ENCODE measurements around the gene KCNE4.

Gene KCNE4, protein sequence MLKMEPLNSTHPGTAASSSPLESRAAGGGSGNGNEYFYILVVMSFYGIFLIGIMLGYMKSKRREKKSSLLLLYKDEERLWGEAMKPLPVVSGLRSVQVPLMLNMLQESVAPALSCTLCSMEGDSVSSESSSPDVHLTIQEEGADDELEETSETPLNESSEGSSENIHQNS

DNA sequence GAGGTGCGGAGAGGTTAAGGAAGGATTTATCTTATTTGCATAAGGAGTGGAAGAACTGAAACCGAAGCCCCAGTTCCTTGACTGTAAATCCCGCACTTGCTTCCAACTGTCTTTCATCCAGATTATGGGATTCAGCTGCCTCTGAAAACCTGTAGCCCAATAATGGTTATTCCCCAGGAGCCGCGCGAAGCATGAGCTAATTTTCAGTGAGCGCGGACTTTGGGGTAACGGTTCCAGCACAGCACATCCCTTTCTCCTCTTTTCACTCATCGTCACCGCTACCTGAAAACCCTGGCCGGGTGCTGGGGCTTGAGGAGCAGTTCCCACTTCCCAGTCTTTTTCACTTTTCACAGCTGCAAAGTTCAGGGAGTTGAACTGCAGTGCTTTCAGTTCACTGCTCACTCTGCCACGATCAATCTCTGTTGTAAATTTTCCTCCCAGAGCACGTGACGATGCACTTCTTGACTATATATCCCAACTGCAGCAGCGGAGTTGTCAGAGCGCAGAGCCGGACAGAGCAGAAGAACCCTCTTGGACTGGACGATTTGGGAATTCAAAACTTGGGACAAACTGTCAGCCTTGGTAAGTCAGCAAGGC lies at the start of gene KCNE4:
Gene KCNE4 (plus strand): TSS at position 498 of the 597 bp plus-strand sequence. CDS start 641 bp downstream, outside the sequence.
- DNase-seq (ENCODE audit: low spot score): peak; percentile 40

DNA sequence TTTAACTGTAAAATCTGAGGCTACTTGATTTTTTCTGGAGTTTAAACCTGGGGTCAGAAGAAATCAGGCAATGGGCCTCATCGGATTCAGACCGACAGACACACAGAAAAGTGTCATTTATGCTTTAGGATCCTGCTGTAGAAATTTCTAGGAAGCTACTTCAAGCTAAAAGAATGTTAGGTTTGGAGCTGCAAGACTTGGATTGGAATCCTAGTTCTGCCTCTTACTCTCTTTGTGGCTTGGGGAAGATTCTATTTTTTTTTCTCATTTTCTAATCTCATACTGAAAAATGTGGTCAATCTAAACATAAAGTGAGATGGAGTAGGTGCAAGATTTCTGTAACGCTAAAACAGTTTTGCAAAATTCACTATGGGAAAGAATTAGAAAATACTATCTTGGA lies 48.8 kb upstream of the KCNE4 start:
- DNase-seq (ENCODE audit: low spot score): no peak

DNA sequence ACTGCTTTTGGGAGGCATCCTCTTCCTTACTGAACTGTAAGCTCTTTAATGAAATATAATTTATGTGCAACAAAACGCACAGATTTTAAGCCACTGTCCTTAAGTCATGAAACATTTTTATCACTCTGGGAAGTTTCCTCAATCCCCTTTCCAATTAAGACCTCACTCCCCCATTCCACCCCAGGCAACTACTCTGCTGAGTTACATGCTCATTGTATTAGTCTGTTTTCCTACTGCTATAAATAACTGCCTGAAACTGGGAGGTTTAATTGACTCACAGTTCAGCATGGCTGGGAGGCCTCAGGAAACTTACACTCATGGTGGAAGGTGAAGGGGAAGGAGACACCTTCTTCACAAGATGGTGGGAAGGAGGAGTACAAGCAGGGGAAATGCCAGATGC lies 46.5 kb upstream of the KCNE4 start:
- DNase-seq (ENCODE audit: low spot score): no peak

DNA sequence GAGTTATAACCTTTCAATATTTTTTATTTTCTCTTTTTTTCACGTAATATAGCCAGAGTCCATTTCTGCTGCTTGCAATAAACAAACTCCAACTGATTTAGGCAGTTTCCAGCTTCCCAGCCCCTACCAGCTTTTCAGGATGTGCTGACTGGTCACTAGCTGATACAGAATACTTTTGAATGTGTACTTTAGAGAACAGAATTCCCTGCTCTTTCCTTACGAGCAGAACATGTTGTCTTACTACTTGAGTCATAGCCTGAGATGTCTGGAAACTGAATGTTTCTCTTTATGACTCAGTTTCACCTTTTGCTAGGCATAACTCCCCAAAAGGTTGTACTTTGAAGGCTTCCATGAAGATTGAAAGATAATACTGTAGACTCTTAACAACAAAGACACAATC lies 44.5 kb upstream of the KCNE4 start:
- DNase-seq (ENCODE audit: low spot score): no peak

DNA sequence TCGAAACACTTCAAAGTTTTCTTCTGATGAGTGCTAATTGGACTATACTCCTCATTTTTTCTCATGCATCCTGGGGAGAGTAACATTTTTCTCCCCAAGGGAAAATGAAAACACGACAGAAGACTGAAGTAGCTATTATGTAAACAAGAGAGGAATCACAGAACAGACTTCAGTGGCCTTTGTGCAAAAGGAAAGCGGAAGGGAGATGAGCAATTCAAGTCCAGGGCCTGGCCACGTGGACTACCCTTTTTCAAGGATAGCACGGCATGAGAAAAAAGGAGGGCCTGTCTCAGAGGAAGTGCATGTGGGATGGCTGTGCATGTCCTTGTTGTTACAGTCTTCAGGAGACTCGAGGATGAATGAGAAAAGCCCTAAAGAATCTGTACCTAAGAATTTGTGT lies 43.8 kb upstream of the KCNE4 start:
- DNase-seq (ENCODE audit: low spot score): peak; percentile 74

DNA sequence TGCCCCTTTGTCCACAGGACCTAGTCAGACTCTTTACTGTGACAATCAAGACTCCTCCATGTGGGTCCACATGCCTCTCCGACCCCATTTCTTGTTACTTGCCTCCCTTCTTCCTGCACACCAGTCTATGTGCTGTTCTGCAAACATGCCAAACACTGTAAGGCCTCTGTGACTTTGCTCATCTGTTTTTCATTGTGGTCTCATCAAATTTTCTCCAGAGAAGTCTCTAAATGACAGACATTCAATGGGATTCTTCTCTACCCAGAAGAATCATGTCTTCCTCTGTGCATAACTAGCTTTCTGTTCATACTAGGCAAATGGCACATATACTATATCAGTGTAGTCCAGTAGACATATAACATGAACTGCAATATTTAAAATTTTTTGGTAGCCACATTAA lies 43.0 kb upstream of the KCNE4 start:
- DNase-seq (ENCODE audit: low spot score): no peak

DNA sequence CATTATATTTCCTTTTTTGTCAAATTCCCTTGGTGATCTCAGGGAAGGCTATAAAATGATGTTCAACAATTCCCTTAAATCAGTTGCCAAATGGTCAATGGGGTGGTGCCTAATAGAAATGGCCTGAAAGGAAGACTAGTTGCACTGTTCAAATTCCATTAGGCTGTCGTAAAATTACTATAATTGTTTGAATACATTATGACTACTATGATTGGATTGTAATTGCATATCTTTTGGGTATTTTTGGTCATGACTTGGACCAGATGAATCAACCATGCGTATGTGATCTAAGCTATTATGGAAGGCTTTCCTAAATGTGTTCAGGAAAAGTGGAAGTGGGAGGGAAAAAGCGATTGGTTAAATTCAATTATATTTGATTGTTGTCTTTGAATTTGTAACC lies 41.3 kb upstream of the KCNE4 start:
- no peak for DNase-seq (ENCODE audit: low spot score)

DNA sequence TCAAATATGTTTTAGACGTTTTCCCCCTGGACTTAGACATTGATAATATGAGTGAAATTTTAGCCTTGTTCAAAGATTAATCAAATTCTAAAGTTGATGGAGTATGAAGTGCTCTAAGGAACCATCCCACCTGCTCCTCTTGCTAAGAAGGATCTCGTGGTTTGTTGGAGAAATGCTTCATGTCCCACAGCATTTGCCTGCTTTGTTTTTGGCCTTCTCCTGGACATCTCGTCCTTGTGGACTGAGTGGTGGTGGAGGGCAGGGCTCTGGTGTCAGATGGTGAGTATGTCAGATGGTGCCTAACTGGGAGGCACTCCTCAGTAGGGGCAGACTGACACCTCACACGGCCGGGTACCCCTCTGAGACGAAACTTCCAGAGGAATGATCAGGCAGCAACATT lies 39.7 kb upstream of the KCNE4 start:
- no peak for DNase-seq (ENCODE audit: low spot score)

DNA sequence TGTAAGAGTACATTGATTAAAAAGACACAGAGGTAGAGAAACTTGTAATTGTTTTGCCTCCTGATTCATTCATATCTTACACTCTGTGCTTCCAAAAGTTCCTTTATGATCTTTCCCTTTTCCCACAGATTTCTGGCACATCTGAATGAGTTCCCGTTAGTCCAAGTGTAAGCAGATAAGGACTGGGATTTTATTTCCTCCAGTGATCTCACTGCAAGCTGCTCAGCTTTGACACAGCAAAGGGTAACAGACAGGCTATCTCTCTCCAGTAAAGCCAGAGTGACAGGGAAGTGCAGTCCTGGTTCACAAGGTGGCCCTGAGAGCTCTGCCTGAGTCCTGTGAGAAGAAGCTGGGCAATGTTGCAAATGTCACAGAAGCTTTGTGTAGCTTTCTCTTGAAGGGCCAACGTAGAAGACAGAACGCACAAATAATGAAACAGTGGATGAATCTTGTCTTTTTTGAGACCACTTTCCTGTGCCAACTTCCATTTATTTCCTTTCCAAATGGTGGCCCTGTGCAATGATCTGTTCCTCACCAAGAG lies 32.5 kb upstream of the KCNE4 start:
- DNase-seq (ENCODE audit: low spot score): no peak

DNA sequence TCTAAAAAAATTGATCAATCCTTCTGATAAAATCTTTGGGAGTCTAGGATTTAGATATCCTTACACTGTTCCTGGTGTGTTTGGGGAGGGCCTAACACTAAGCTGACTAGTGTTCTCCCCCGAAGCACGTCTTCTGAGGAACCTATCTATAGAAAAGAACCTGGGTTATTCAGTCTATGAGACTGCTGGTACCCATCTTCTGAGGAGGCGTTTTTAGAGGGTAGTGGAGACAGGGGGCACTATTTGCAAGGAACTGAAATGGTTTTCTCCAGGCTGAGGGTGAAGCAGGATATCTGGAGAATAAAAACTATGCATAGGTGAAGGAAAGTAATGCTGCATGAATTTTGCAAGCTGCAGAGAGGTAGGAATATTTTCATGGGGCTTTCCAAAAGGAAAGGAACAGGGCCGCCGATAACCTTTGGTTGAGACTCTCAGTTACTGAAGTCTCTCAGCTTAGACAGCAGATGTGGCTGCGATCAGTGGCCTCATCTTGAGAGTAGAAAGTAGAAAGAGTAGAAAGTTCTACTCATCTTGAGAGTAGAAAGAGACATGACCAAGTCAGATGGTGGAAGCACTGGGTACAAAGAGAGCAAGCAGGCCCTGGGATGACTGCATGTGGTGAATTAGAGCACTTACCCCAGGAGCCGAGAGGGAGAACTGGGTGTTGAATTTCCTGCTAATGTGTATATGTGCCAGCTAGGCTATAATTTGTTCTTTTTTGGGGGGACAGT lies 31.8 kb upstream of the KCNE4 start:
- no peak for DNase-seq (ENCODE audit: low spot score)

DNA sequence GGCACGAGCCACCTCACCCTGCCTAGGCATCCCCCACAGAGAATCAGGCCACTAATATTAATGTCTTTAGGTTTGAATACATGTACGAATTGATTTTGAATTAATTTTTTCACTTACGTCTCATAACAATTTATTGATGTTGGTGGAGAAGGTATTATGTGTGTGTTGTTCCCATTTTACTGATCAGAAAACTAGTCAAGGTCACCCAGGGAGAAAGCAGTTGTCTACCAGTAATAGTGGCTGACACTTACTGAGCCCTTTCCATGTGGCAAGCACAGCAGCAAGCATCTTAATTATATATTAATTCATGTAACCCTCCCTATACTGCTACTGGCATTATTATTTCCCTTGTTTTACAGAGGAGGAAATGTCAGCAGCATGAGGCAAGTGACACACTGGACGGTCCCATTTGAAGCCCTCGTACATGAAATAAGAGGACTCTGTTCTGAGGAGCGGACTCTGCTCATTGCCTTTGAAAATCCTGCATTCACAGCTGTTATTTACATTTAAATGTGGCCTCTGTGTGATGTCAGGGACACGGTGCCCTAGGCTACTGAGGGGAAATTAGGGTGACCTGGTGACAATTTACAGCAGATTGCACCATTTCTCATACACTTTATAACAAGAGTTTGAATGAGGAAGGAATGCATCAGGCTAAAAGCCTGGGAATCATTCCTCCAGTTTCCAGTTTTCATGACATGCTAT lies 30.9 kb upstream of the KCNE4 start:
- no peak for DNase-seq (ENCODE audit: low spot score)

DNA sequence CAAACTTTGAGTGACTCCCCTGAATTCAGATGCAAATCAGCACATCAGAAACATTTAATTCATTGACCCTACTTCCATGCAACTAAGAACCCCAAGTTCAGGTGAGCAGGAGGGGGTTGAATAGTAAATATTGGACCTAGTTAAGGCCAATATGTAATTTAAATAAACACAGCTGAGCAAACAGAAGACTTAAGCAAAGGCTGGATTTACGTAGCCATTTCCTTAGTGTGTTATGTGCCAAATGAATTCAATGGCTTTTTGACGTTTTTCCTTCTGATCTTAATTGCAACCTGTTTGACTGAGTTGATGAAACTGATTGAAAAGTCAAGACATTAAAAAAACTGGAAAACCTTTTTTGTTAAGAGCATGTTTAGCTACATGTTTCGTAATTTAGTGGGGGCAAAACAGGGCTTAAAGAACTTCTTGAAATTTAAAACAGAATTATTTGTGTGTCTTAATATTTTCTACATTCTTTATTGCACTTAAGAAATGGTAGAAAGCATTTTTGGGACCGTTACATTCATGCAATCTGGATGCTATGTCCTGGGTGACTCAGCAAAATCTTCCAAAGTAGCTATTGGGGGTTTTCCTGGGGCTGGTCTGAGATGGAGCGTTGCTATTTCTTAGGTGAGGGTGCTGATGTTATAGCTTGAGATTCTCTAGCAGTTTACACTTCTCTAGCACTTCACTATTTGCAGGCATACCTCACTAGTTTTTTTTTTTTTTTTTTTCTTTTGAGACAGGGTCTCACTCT lies 25.5 kb upstream of the KCNE4 start:
- no peak for DNase-seq (ENCODE audit: low spot score)

DNA sequence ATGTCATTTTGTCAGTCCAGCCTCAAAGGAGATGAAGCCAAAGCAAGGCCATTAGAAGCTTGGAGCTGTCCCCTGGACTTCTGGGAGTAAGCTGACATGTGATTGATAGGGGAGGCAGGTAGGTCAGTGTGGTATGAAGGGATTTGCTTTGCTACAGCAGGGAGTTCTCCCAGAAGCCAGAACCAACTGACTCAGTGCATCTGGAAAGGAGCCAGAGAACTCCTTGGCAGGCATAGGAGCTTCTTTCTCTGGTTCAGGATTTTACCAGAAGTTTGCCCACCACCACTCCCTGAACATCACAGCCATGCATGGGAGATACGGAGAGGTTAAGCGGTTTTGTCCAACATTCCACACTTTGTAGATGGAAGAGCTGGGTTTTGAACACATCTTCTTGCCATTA lies 24.5 kb upstream of the KCNE4 start:
- no peak for DNase-seq (ENCODE audit: low spot score)

DNA sequence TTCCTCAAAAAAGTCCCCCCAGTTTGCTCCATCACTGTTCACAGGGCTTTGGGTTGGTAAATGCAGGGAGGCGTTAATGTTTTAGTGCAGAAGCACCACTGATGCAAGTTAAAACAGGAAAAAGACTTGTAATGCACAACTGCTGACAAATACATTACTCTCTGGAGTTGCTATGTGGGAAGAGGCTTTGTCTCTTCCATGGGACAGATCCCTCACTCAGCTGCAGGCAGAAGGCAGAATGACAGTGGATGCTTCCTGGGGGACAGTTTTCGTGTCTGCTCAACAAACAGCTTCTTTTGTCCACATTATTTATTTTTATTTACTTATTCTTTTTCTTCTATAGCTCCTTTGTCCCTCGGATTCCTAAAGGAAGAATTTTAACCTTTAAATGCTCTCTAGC lies 22.7 kb upstream of the KCNE4 start:
- DNase-seq (ENCODE audit: low spot score): no peak

DNA sequence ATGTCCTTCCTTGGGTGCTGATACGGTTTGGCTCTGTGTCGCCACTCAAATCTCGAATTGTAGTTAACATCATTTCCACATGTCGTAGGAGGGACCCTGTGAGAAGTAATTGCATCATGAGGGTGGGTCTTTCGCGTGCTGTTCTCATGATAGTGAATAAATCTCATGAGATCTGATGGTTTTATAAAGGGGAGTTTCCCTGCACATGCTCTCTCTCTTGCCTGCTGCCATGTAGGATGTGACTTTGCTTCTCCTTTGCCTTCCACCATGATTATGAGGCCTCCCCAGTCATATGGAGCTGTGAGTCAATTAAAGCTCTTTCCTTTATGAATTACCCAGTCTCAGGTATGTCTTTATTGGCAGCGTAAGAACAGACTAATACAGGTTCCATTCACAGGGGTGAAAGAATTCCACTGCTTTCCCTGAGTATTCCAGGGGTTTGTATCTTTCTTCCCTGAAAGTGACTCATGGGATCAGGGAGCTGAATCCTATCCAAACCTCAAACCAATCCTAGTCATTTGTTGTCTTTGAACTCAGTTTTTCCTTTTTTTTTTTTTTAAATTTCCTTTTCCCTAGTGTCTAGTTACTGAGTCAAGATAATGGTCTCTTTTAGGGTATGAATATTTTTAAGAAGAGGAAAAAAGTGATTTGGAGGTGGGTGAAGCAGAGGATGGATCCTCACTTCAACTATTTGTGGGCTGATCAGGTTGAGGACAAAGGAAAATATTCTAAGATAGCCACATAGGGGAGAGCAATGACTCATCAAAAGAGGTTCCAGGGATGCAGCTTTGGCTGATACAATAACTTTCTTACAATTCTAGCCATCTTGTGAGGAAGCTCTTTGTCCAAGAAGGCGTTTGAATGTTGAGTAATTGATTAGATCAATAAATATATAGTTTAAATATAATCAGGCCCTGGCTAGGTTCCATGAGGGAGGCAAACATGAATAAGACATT lies 19.5 kb upstream of the KCNE4 start:
- DNase-seq (ENCODE audit: low spot score): no peak

DNA sequence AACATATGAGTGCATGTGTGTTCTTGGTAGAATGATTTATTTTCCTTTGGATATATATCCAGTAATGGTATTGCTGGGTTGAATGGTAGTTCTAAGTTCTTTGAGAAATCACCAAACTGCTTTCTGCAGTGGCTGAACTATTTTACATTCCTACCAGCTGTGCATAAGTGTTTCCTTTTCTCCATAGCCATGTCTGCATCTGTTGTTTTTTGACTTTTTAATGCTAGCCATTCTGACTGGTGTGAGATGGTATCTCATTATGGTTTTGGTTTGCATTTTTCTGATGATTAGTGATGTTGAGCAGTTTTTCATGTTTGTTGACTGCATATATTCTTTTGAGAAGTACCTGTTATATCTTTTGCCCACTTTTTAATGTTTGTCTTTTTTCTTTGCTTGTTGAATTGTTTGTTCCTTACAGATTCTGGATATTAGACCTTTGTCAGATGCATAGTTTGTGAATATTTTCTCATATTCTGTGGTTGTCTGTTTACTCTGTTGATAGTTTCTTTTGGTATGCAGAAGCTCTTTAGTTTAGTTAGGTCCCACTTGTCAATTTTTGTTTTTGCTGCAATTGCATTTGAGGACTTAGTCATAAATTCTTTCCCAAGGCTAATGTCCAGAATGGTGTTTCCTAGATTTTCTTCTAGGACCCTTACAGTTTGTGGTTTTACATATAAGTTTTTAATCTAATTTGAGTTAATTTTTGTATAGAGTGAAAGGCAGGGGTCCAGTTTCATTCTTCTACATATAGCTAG lies 17.6 kb upstream of the KCNE4 start:
- no peak for DNase-seq (ENCODE audit: low spot score)

DNA sequence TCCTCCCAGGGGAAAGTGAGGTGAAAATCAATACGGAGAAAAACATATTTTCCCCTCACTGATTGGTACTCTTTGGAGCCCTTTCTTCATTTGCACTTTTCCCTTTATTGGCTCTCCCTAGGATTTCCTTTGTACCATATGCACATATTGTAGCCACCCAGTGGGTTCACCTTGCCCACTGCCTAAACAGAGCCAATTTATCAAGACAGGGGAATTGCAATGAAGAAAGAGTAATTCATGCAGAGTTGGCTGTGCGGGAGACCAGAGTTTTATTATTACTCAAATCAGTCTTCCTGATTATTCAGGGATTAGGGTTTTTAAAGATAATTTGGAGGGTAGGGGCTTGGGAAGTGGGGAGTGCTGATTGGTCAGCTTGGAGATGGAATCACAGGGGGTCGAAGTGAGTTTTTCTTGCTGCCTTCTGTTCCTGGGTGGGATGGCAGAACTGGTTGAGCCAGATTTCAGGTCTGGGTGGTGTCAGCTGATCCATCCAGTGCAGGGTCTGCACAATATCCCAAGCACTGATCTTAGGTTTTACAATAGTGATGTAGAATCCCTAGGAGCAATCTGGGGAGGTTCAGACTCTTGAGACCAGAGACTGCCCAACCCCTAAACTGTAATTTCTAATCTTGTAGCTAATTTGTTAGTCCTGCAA lies 15.1 kb upstream of the KCNE4 start:
- DNase-seq (ENCODE audit: low spot score): no peak

DNA sequence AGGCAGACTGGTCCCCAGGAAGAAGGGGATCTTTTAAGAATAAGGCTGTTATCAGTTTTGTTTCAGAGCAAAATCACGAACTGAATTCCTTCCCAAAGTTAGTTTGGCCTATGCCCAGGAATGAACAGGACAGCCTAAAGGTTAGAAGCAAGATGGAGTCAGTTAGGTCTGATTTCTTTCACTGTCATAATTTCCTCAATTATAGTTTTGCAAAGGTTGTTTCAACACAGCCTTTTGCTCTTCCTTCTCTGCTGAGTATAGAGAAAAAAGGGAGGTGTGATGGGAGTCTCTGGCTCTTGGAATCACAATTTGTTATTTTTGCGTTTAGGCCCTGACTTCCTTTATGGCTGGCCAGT lies 14.6 kb upstream of the KCNE4 start:
- DNase-seq (ENCODE audit: low spot score): no peak

DNA sequence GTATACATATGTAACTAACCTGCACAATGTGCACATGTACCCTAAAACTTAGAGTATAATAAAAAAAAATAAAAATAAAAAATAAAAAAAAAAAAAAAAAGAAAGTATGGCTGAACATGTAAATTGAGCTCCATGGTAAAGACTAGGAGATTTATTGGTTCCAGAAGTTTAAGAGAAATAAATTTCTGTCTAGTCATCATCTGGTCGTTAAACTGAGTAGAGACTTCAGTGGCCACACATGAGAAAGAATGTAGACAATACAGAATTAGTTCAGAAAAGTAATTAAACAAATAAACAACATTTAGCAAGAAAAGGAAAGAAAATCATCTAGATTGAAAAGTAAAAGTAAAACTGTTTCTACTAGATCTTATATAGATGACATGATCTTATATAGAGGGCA lies 12.4 kb upstream of the KCNE4 start:
- DNase-seq (ENCODE audit: low spot score): no peak

DNA sequence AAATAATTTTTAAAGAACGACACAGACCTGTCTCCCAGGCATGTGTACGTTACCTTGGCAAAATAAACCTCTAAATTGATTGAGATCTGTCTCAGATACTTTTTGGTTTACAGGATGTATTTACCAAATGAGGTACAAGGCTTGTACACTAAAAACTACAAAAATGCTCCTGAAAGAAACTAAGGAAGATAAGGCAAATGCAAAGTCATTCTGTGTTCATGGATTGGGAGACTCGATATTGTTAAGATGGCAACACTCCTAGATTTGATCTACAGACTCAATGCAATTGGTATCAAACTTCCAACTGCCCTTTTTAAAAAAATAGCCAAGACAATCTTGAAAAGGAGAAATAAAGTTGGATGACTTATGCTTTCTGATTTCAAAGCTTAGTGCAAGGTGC lies 11.5 kb upstream of the KCNE4 start:
- no peak for DNase-seq (ENCODE audit: low spot score)

Measured in COLO829 (cell line).